ENCODE results near the gene ESR2.
A peak's percentile ranks its signal among the peaks of the same experiment; 100 is the strongest.
"Not testable (repeated sequence)": the region's sequence is repeated elsewhere in the genome, so short reads cannot be mapped to it uniquely, and the experiment has no call there.

ESR2 gene

GRCh38 chr14:64293976-64294671 is at the start of gene ESR2:
Gene ESR2 (minus strand): TSS chr14:64294371. CDS start chr14:64282985, 11,386 bp downstream.
- DNase-seq, result peak; percentile 2

- no peak for DNase-seq
Measured at GRCh38 chr14:64340560-64341196, 46.5 kb upstream of the ESR2 start.

- DNase-seq, result peak; percentile 94
Measured at GRCh38 chr14:64338616-64339316, 44.6 kb upstream of the ESR2 start.

GRCh38 chr14:64337888-64338615 is 43.9 kb upstream of the ESR2 start:
- no peak for DNase-seq

GRCh38 chr14:64329149-64329548 is 35.0 kb upstream of the ESR2 start:
- DNase-seq, result no peak

GRCh38 chr14:64326502-64326901 is 32.3 kb upstream of the ESR2 start:
- DNase-seq, result no peak

GRCh38 chr14:64324895-64325294 is 30.7 kb upstream of the ESR2 start:
- DNase-seq, result no peak

- no peak for DNase-seq
Measured at GRCh38 chr14:64324461-64324860, 30.3 kb upstream of the ESR2 start.

GRCh38 chr14:64320362-64320761 is 26.2 kb upstream of the ESR2 start:
- DNase-seq, result not testable (repeated sequence)

GRCh38 chr14:64318695-64319094 is 24.5 kb upstream of the ESR2 start:
- not testable (repeated sequence) for DNase-seq

GRCh38 chr14:64303471-64303917 is 9.3 kb upstream of the ESR2 start:
- DNase-seq, result peak; percentile 60

GRCh38 chr14:64298773-64299172 is 4.6 kb upstream of the ESR2 start:
- DNase-seq, result no peak

GRCh38 chr14:64296561-64296960 is 2.4 kb upstream of the ESR2 start:
- no peak for DNase-seq

GRCh38 chr14:64294672-64295413 is 672 bp upstream of the ESR2 start:
- peak; percentile 65 for DNase-seq

GRCh38 chr14:64292197-64292596 is 2.0 kb downstream of the ESR2 start:
- DNase-seq, result no peak

GRCh38 chr14:64289571-64289970 is 4.6 kb downstream of the ESR2 start:
- no peak for DNase-seq

GRCh38 chr14:64281805-64282204 is 12.4 kb downstream of the ESR2 start:
- no peak for DNase-seq

- DNase-seq, result no peak
Measured at GRCh38 chr14:64279704-64280668, 14.2 kb downstream of the ESR2 start.

- DNase-seq, result no peak
Measured at GRCh38 chr14:64278458-64278857, 15.7 kb downstream of the ESR2 start.

- no peak for DNase-seq
Measured at GRCh38 chr14:64272019-64272418, 22.2 kb downstream of the ESR2 start.

GRCh38 chr14:64266239-64266638 is 27.9 kb downstream of the ESR2 start:
- peak; percentile 4 for DNase-seq

Measured in CD4-positive, alpha-beta T cell treated with Interleukin-4 for 4 hours (primary cell).